C4-2B (cell line): ENCODE results near the gene KMT2D.

Source experiments
- ZFX ChIP-seq: fragments of 450-650 bp; IDR thresholded peaks from 2 replicates; pipeline ENCODE4 v1.6.1; 2017
- TF ChIP-seq, protein P1 (sequence below): fragments of 450-650 bp; conservative IDR thresholded peaks from 2 replicates; pipeline ENCODE4 v1.5.1; 2017; ENCODE audit warnings: mild to moderate bottlenecking

DNA sequence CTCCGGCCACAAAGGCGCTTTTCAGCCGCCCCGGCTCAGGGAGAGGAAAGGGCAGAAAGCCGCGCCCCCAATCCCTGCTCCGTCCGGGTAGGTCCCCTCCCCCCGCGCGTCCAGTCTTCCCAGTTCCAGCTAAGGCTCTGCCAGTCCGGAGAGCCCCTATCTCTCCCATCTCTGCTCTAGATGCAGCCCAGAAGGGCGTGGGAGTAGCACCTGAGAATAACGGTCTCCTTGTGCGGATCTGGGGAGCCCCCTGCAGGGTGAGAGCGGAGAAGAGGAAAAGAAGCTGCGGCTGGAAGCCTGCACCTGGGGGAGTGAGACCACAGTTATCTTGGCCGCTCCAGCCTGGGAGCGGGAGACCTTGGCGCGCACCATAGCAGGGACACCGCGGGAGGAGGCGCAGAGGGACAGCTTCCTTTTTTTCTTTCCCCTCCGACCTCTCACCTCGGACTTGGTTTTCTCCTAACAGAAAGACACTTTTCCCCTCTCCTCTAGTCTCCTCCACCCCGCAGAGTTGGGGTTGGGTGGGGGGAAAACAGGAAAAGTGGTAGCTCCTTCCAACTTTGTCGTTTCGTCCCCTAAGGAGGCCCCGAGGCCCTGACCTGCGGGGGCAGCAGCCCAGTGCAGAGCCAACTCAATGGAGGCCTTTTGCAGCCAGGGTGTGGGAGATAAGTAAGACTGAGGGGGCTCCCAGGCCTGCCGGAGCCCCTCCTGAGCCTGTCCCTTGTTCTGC lies 31.7 kb upstream of the KMT2D start:
- TF ChIP-seq, protein P1, sequence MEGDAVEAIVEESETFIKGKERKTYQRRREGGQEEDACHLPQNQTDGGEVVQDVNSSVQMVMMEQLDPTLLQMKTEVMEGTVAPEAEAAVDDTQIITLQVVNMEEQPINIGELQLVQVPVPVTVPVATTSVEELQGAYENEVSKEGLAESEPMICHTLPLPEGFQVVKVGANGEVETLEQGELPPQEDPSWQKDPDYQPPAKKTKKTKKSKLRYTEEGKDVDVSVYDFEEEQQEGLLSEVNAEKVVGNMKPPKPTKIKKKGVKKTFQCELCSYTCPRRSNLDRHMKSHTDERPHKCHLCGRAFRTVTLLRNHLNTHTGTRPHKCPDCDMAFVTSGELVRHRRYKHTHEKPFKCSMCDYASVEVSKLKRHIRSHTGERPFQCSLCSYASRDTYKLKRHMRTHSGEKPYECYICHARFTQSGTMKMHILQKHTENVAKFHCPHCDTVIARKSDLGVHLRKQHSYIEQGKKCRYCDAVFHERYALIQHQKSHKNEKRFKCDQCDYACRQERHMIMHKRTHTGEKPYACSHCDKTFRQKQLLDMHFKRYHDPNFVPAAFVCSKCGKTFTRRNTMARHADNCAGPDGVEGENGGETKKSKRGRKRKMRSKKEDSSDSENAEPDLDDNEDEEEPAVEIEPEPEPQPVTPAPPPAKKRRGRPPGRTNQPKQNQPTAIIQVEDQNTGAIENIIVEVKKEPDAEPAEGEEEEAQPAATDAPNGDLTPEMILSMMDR: peak; percentile 40
- no peak for TF ChIP-seq ZFX
